AG20443 (cell line): ENCODE data around the gene ZNF629.

Source experiments
- DNase-seq: peaks from one replicate; pipeline ENCODE4 v3.0.0; 2012; ENCODE audit warnings: low spot score, mixed read lengths

ZNF629 gene

DNA sequence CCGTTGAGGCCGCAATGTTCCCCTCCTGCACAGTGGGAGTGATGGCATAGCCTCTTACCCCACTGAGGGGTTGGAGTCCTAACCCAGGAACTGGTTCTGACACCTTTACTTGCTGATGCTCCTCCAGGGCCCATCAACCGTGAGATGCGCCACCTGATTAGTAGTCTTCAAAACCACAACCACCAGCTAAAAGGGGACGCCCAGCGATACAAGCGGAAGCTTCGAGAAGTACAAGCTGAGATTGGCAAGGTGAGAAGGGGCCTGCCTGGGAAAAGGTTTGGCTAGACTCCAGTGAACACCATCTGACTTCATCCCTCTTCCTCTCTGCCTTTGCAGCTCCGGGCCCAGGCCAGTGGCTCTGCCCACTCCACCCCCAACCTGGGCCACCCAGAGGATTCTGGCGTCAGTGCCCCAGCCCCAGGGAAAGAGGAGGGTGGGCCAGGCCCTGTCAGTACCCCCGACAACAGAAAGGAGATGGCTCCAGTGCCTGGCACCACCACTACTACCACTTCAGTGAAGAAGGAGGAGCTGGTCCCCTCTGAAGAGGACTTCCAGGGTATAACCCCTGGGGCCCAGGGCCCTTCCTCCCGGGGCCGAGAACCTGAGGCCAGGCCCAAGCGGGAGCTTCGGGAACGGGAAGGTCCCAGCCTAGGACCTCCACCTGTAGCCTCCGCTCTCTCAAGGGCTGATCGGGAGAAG, 19.1 kb downstream of the ZNF629 start:
- DNase-seq: no peak

- no peak for DNase-seq
Observed at GRCh38 chr16:30766933-30767284, 20.1 kb downstream of the ZNF629 start.

DNA sequence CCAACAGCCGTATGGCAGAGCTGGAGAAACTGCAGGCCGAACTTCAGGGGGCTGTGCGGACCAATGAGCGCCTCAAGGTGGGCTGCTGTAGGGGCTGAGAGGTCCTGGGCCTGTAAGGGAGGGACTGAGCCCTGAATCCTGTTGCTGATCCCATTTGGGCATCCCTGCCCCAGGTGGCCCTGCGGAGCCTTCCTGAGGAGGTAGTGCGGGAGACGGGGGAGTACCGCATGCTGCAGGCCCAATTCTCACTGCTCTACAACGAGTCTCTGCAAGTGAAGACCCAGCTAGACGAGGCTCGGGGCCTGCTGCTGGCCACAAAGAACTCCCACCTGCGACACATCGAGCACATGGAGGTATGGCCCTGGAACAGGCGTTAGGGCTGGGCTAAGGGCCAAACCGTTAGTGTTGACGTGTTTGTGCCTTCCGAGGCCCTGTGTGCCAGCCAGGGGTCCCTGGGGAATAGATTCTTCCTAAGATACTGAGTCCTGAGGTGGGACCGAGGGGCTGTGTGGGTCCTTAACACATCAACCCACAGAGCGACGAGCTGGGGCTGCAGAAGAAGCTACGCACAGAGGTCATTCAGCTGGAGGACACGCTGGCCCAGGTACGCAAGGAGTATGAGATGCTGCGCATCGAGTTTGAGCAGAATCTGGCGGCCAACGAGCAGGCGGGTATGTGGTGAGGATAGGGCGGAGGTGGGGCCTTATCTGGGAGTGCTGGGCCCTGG, 20.6 kb downstream of the ZNF629 start:
- no peak for DNase-seq

GRCh38 chr16:30764816-30765465, 22.1 kb downstream of the ZNF629 start:
- no peak for DNase-seq

DNA sequence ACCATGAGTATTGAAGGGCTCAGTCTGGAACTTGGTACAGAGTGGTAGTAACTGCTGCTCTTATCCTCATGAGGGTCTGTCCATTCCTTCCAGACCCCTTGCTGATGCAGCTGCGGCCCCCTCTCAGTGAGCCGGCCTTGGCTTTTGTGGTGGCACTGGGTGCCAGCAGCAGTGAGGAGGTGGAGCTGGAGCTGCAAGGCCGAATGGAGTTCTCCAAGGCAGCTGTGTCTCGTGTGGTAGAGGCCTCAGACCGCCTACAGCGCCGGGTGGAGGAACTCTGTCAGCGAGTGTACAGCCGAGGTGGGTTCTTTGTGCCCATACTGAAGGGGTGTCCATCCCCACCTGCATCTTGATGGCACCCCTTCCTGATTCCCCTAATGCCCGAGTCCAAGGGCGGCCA, 22.9 kb downstream of the ZNF629 start:
- no peak for DNase-seq

DNA sequence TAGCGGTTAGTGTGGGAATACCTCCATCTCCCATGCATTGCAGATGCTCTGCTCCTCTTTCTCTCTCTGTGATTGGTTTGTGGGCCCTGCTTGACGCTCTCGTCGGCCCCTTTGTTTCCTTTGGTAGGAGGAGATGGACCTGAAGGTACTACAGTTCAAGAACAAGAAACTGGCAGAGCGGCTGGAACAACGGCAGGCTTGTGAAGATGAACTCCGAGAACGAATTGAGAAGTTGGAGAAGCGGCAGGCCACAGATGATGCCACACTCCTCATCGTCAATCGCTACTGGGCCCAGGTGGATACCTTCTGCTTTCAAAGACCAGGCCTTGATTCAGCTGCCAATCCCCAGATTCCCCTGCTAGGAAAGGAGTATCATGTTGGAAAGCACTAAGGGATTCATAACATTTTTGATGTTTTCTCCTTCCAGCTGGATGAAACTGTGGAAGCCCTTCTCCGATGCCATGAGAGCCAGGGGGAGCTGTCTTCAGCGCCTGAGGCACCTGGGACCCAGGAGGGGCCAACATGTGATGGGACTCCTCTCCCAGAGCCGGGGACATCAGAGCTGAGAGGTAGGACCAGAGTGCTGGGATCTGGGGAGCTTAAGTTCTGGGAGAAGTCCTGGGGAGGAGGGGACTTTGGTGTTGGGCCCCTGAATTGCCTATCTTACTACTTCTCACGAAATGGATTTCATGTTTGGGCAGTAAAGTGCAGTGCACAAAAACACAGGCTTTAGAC, 23.8 kb downstream of the ZNF629 start:
- no peak for DNase-seq

DNA sequence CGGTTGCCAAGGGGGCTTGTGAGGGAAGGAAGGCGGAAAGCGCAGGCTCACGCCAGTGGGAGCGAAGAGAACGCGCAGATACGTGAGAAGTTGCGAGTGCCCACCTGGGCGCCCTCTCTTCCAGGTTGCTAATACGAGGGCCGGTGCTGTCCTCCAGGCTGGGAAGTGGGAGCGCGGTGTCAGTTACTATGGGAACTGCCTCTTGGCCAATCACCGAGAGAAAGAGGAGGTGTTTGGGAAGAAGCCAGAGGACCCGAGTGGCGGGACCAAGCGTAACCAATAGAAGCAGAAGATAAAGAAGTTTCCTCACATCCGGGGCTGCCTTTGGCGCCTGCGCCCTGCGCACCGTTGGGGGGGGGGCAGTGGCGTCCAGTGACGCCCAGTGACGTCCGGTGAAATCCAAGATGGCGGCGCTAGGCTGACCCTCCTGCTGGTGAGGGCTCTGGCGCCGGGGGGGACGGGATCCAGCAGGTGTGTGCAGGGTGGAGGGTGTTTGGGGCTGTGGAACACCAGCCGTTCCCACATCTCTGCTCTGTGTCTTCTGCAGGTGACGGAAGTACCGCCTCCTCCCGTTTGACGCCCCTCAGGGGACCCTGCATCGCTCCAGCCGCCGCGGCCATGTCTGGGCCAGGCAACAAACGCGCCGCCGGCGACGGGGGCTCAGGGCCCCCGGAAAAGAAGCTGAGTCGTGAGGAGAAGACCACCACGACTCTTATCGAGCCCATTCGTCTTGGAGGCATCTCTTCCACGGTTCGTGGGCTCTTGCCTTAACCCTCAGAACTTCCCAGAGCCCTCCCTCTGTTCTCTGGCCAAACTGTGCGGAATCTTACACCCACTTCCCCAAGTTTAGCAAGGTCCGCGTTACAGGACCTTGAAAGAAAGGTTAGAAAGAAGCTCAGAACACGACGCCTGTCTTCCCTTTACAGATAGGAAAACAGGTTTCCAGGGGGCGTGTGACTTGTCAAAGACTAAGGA, 24.8 kb downstream of the ZNF629 start, which contains the start of the genes CFAP119 and RNF40:
Gene CFAP119, minus strand, starts transcription at position 135 of the 975 bp plus-strand sequence. CDS start 314 bp downstream, outside the sequence.
Gene RNF40, plus strand, starts transcription at position 395 of the 975 bp plus-strand sequence. Its CDS starts 224 bp downstream, at position 619.
- DNase-seq: peak; percentile 100

GRCh38 chr16:30761427-30761927, 25.5 kb downstream of the ZNF629 start:
- DNase-seq: no peak

DNA sequence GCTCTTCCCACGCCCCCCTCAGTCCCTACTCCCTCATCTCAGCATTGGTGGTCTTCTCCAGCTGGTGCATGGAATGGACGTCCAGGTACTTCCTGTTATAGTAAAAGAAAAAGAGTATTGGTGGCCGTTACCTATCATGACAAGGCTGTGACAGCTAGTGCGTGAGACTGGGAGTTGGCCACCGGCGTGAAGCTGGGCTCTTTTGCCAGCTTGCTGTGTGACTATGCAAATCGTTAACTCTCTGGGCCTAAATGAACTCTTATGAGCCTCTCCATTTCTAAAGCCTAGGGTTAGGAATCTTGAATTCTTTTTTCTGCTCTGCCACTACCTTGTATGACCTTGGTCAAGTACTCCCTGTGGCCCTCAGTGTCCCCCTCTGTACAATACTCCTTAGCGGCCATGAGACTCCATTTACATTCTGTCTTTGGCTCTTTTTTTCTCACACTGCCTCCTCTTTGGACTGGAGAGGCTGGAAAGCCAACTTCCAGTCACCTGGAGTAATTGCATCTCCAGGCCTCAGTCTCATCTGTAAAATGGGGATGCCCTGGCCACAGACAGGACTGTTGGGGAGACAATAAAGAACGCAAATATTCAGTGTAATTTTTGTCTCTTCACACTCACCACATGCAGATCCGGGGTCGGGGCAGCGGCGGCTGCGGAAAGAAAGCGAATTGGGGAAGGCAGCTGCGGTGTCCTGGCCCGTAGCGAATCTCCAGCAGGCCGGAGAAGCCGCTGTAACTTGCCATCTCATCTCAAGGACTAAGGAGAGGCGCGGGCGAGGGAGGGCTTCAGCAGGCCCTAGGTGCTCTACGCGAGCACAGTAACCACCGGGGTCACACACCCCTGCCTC, 26.2 kb downstream of the ZNF629 start:
- DNase-seq: peak; percentile 34

- no peak for DNase-seq
Observed at GRCh38 chr16:30760001-30760559, 26.9 kb downstream of the ZNF629 start.

DNA sequence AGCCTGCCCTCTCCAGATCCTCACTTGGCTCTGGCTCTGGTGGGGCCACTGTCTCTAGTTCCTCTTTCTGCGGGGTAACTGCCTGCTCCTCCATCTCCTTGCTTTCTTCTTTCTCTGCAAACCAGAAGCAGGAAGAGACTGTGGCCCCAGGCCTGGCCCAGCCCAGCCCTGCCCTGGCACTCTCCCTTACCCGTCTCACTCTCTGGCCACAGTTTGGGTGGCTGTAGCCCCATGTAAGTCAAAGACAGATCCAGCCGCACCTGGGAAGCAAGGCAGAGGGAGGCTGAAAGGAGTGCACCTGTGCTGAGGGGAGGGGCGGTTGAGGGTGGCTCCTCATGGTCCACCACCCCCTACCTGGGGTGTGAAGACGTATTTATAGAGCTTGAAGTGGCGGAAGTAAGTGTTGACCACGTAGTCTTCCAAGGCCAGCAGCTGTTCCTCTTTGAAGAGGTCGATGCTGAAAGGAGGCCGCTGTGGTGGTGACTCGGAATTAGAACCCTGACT, 28.0 kb downstream of the ZNF629 start:
- DNase-seq: no peak

DNA sequence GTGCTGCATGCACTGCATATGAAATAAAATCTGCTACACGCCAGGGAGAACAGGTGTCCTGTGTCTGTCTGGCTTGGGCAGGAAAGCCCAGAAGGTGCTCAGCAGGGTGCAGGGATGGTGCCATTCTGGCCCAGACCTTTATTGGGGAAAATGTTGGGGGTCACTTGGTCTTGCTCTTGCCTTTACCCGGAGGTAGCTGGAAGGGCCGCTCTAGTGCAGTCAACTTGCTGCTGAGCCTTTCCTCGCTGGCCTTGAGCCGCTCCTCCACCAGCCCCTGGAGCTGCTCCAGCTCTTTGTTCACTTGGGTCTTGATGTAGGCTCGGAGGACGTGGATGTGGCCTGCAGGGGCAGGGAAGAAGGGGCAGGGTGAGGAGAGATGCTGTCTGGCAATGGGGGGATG, 29.7 kb downstream of the ZNF629 start:
- no peak for DNase-seq

DNA sequence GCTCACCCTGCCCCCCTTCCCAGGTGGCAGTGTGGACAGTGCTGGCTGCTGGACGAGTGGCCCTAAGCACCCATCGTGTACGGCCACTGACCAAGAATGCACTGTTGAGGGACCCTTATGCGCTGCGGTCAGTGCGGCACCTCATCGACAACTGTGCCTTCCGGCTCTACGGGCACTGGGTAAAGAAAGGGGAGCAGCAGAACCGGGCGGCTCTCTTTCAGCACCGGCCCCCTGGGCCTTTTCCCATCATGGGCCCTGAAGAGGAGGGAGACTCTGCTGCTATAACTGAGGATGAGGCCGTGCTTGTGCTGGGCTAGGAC, 30.3 kb downstream of the ZNF629 start:
- DNase-seq: no peak

- DNase-seq: no peak
Observed at GRCh38 chr16:30755955-30756780, 30.8 kb downstream of the ZNF629 start.

- no peak for DNase-seq
Observed at GRCh38 chr16:30753596-30753995, 33.4 kb downstream of the ZNF629 start.

DNA sequence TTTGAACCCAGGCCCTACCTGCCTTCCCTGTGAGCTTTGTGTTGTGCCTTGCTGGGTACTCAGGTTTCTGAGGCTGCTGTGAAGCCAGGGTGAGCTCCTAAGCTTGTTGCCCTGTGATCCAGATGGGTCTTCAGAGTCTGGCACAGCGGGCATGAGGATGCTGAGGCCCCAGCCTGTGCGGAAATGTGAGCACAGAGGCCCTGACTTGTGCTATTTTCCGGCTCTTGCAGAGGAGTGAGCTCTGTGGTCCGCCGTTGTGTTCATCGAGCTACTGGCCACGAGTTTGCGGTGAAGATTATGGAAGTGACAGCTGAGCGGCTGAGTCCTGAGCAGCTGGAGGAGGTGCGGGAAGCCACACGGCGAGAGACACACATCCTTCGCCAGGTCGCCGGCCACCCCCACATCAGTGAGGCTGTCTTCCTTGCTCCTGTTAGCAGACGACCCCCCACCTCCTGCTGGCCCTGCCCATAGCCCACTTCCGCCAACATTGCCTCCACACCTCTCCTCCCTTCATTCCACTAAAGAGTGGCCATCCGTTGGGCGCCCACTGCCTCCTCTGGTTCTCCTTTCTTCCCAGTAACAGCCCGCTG, 36.0 kb downstream of the ZNF629 start:
- no peak for DNase-seq

- no peak for DNase-seq
Observed at GRCh38 chr16:30750201-30750600, 36.8 kb downstream of the ZNF629 start.
